ENCODE measurements around the gene RET. TPM values are rescaled to one million over a fixed set of nuclear protein-coding genes. Genes with fewer than 3 reads are reported as not detected.
"Not testable (repeated sequence)": the region's sequence is repeated elsewhere in the genome, so short reads cannot be mapped to it uniquely, and the experiment has no call there.

RET gene
- total RNA-seq, 3 donors from 2014 or later (not counting 1 experiment from before 2014, with no cell fraction given) = 0.16 TPM; not detected in 2

- Histone ChIP-seq H3K27ac (ENCODE audit: low read length) (no peak overlapping the region), H3K4me1 (ENCODE audit: control insufficient read depth, insufficient read depth, low read length) (no peaks in the 10 kb centered on the region), H3K36me3 (ENCODE audit: control insufficient read depth, insufficient read depth, low read length) (no peaks in the 10 kb centered on the region), H3K27me3 (ENCODE audit: control insufficient read depth, insufficient read depth, low read length) (no peaks in the 10 kb centered on the region), H3K4me3 (ENCODE audit: low read length) (no peak overlapping the region), H3K9me3 (ENCODE audit: control insufficient read depth, insufficient read depth, low read length) (no peaks in the 10 kb centered on the region)
- Mint-ChIP-seq H3K27ac (no peak overlapping the region), H3K9me3 (no peaks in the 10 kb centered on the region), H3K4me3 (no peak overlapping the region), H3K4me1 (no peaks in the 10 kb centered on the region), H3K36me3 (no peaks in the 10 kb centered on the region), H3K27me3 (ENCODE audit: low read depth in 2 of 2) (peaks cover 0 to 13% of the 10 kb centered on the region in 2 donors)
- WGBS (ENCODE audit: insufficient coverage) = 56% methylated on average over 12 of the region's 12 CpGs
- no peak for DNase-seq
- no peak for TF ChIP-seq CTCF (IDR thresholded peaks at IDR 0.05)
- intact Hi-C loops (cut with micrococcal nuclease) = no loop called here
- ATAC-seq = no peak
Measured at GRCh38 chr10:43093423-43094076, 16.7 kb downstream of the RET start.

DNA sequence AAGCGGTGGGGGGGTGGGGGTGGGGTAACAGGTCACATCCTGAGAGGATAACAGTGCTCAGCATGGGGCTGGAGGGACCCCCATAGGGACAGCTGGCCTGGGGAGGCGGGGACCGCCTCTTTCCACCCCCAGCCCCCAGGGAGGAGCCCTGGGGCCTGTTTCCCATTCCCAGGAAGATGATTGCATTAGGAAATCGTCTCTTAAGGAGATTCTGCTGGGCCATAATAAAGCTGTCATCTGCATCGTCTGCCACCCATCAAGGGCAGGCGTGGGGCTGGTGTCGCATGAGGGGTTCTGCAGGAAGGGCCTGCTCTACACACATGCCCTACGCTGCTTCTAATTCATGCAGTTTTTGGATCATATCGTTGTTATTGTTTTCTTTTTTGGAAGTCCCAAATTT lies 17.2 kb downstream of the RET start:
- Histone ChIP-seq H3K9me3 (ENCODE audit: control insufficient read depth, insufficient read depth, low read length) (no peaks in the 10 kb centered on the region), H3K4me3 (ENCODE audit: low read length) (no peak overlapping the region), H3K27ac (ENCODE audit: low read length) (no peak overlapping the region), H3K4me1 (ENCODE audit: control insufficient read depth, insufficient read depth, low read length) (no peaks in the 10 kb centered on the region), H3K27me3 (ENCODE audit: control insufficient read depth, insufficient read depth, low read length) (no peaks in the 10 kb centered on the region), H3K36me3 (ENCODE audit: control insufficient read depth, insufficient read depth, low read length) (no peaks in the 10 kb centered on the region)
- no peak overlapping the region for H3K27ac Mint-ChIP-seq
- 82% methylated on average over 9 of the region's 9 CpGs for WGBS (ENCODE audit: insufficient coverage)
- no peak overlapping the region for H3K4me3 Mint-ChIP-seq
- intact Hi-C loops (cut with micrococcal nuclease) = no loop called here
- H3K4me1 Mint-ChIP-seq = no peaks in the 10 kb centered on the region
- ATAC-seq = no peak
- no peaks in the 10 kb centered on the region for H3K36me3 Mint-ChIP-seq
- peaks cover 0 to 13% of the 10 kb centered on the region in 2 donors for H3K27me3 Mint-ChIP-seq (ENCODE audit: low read depth in 2 of 2)
- DNase-seq = no peak
- H3K9me3 Mint-ChIP-seq = no peaks in the 10 kb centered on the region
- no peak for TF ChIP-seq CTCF (IDR thresholded peaks at IDR 0.05)

DNA sequence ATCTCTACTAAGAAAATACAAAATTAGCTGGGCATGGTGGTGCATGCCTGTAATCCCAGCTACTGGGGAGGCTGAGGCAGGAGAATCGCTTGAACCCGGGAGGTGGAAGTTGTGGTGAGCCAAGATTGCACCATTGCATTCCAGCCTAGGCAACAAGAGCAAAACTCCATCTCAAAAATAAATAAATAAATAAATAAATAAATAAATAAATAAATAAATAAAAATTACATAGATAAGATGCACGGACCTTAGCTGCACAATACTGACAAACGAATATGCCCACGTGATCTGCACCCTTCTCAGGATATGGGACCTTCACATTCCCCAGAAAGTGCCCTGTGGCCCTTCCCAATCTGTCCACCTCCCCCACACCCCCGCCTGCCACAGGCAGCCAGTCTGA lies 22.5 kb downstream of the RET start:
- H3K27ac Mint-ChIP-seq; ATAC-seq; H3K4me1 ChIP-seq (ENCODE audit: control insufficient read depth, insufficient read depth, low read length); H3K36me3 Mint-ChIP-seq; H3K9me3 Mint-ChIP-seq; H3K4me3 Mint-ChIP-seq; H3K27ac ChIP-seq (ENCODE audit: low read length); H3K4me3 ChIP-seq (ENCODE audit: low read length); H3K9me3 ChIP-seq (ENCODE audit: control insufficient read depth, insufficient read depth, low read length); H3K36me3 ChIP-seq (ENCODE audit: control insufficient read depth, insufficient read depth, low read length); H3K27me3 ChIP-seq (ENCODE audit: control insufficient read depth, insufficient read depth, low read length); intact Hi-C loops (cut with micrococcal nuclease); H3K4me1 Mint-ChIP-seq; DNase-seq: not testable (repeated sequence)
- WGBS (ENCODE audit: insufficient coverage) = 91% methylated on average over 4 of the region's 6 CpGs
- peaks cover 18 to 25% of the 10 kb centered on the region in 2 donors for H3K27me3 Mint-ChIP-seq (ENCODE audit: low read depth in 2 of 2)

- Mint-ChIP-seq H3K27me3 (ENCODE audit: low read depth in 2 of 2) (peaks cover 18 to 25% of the 10 kb centered on the region in 2 donors), H3K4me1 (peaks cover 0 to 7% of the 10 kb centered on the region in 2 donors), H3K36me3 (no peaks in the 10 kb centered on the region), H3K9me3 (no peaks in the 10 kb centered on the region), H3K27ac (no peak overlapping the region), H3K4me3 (no peak overlapping the region)
- intact Hi-C loops (cut with micrococcal nuclease) = no loop called here
- Histone ChIP-seq H3K27me3 (ENCODE audit: control insufficient read depth, insufficient read depth, low read length) (peaks cover 2% of the 10 kb centered on the region), H3K36me3 (ENCODE audit: control insufficient read depth, insufficient read depth, low read length) (no peaks in the 10 kb centered on the region), H3K9me3 (ENCODE audit: control insufficient read depth, insufficient read depth, low read length) (no peaks in the 10 kb centered on the region), H3K27ac (ENCODE audit: low read length) (no peak overlapping the region), H3K4me1 (ENCODE audit: control insufficient read depth, insufficient read depth, low read length) (peaks cover 7% of the 10 kb centered on the region), H3K4me3 (ENCODE audit: low read length) (no peak overlapping the region)
- WGBS (ENCODE audit: insufficient coverage) = 84% methylated on average over 3 of the region's 4 CpGs
- DNase-seq = no peak
- TF ChIP-seq CTCF (IDR thresholded peaks at IDR 0.05) = no peak
- ATAC-seq = no peak
Measured at GRCh38 chr10:43099928-43100327, 23.1 kb downstream of the RET start.
